ENCODE measurements around the gene BCL2L1. TPM values are rescaled to one million over a fixed set of nuclear protein-coding genes. Genes with fewer than 3 reads are reported as not detected.
"Not testable (repeated sequence)": the region's sequence is repeated elsewhere in the genome, so short reads cannot be mapped to it uniquely, and the experiment has no call there.

The BCL2L1 gene
- total RNA-seq, 6 experiments from 2014 or later: 111 to 122 (median 117) TPM

DNA sequence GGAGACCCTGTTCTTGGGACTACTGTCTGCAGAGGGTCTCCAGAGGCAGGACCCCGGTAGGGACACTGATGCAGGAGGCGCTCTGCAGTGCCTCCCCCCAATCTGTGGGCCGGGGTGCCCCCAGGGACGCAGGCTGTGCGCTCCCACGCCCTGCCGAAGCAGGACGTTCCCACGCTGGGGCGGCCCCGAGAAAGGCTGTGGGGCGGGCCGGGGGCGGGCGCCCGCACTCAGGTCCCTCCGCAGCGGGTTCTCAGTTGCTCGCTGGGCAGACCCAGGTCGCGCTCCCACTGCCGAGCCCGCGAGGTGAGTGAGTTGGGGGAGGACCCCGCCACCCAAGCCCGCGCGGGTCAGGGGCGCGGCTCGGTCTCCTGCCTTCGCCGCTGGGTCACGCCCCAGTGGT lies 85.0 kb downstream of the BCL2L1 start, which contains the start of gene COX4I2:
Gene COX4I2, plus strand, starts transcription at position 253 of the 400 bp plus-strand sequence. CDS start 1,106 bp downstream, outside the sequence.
- H3K36me3 Mint-ChIP-seq (ENCODE audit: low read depth): no peaks in the 10 kb centered on the region
- no peak within 1 kb of the TSS for H3K4me3 Mint-ChIP-seq
- peaks cover 20% of the 10 kb centered on the region for H3K27me3 Mint-ChIP-seq (ENCODE audit: insufficient read depth)
- H3K9me3 Mint-ChIP-seq: no peaks in the 10 kb centered on the region
- TF ChIP-seq, protein P1, sequence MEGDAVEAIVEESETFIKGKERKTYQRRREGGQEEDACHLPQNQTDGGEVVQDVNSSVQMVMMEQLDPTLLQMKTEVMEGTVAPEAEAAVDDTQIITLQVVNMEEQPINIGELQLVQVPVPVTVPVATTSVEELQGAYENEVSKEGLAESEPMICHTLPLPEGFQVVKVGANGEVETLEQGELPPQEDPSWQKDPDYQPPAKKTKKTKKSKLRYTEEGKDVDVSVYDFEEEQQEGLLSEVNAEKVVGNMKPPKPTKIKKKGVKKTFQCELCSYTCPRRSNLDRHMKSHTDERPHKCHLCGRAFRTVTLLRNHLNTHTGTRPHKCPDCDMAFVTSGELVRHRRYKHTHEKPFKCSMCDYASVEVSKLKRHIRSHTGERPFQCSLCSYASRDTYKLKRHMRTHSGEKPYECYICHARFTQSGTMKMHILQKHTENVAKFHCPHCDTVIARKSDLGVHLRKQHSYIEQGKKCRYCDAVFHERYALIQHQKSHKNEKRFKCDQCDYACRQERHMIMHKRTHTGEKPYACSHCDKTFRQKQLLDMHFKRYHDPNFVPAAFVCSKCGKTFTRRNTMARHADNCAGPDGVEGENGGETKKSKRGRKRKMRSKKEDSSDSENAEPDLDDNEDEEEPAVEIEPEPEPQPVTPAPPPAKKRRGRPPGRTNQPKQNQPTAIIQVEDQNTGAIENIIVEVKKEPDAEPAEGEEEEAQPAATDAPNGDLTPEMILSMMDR (IDR thresholded peaks at IDR 0.05): no peak
- no peaks in the 10 kb centered on the region for H3K4me1 Mint-ChIP-seq (ENCODE audit: low read depth)
- DNase-seq: no peak
- no peak within 1 kb of the TSS for H3K27ac Mint-ChIP-seq

DNA sequence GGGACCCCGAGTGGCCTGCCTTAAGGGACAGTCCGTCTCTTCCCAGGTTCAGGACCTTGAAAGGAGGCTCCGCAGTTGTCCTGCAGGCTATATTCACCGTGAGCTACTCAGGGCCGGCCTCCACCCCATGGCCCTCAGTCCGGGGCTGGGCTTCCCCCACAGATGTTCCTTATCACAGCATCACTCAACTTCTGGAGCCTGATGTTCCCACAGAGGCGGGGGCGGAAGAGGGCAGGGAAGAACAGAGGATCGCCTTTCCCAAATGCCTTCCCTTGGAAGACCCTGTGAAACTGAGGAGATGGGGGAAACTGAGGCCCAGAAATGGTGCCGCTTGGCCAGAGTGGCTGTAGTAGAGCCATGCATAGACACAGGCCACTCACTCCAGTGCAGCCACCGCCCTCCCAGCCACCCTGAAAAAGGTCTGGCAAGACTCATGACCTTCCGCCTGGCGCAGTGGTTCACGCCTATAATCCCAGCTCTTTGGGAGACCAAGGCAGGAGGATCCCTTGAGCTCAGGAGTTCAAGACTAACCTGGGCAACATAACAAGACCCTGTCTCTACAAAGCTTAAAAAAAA lies 89.2 kb downstream of the BCL2L1 start:
- TF ChIP-seq, protein P1 (IDR thresholded peaks at IDR 0.05): no peak
- Mint-ChIP-seq H3K27ac (no peak overlapping the region), H3K4me3 (no peak overlapping the region), H3K27me3 (ENCODE audit: insufficient read depth) (peaks cover 5% of the 10 kb centered on the region), H3K9me3 (no peaks in the 10 kb centered on the region), H3K36me3 (ENCODE audit: low read depth) (no peaks in the 10 kb centered on the region), H3K4me1 (ENCODE audit: low read depth) (no peaks in the 10 kb centered on the region)
- no peak for DNase-seq

DNA sequence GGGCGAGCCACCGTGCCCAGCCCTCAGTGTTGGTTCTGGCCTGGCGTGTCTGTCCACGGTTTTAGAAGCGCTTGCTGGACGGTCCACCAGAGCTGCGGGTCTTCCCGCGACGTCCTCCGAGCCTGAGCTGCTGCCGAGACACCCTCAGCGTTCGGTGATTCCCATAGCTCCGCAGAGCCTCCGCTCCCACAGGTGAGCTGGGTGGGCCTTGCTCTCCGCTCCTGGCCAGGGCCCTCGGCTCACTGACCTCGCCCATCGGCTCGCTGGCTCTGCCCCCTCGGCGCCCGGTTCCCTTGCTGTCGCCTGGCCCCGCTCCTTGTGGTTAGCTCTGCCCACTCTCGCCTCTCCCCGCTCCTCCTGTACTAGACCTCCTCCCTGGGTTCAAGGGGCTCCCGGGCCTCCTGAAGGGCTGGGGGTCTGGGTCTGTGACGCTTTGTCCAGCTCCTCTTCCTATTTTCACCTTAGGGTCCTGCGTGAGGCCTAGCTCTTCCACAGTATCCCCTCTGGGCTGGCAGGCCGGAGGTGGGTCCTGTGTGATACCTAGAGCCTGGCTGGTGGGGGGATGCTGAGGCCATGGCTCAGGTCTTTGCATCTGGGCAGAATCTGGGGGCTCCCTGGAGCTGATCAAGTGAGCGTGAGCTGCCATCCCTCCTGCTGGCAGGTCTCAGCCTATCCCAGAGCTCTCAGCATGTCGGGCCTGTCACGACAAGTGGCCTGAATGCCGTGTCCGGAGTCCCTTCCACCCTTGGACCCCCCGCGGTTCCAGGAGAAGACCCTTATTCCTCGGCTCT lies 89.9 kb downstream of the BCL2L1 start:
- peaks cover 5% of the 10 kb centered on the region for H3K27me3 Mint-ChIP-seq (ENCODE audit: insufficient read depth)
- TF ChIP-seq, protein P1 (IDR thresholded peaks at IDR 0.05): no peak
- no peak overlapping the region for H3K4me3 Mint-ChIP-seq
- no peaks in the 10 kb centered on the region for H3K9me3 Mint-ChIP-seq
- H3K4me1 Mint-ChIP-seq (ENCODE audit: low read depth): no peaks in the 10 kb centered on the region
- no peaks in the 10 kb centered on the region for H3K36me3 Mint-ChIP-seq (ENCODE audit: low read depth)
- no peak overlapping the region for H3K27ac Mint-ChIP-seq
- DNase-seq: no peak

DNA sequence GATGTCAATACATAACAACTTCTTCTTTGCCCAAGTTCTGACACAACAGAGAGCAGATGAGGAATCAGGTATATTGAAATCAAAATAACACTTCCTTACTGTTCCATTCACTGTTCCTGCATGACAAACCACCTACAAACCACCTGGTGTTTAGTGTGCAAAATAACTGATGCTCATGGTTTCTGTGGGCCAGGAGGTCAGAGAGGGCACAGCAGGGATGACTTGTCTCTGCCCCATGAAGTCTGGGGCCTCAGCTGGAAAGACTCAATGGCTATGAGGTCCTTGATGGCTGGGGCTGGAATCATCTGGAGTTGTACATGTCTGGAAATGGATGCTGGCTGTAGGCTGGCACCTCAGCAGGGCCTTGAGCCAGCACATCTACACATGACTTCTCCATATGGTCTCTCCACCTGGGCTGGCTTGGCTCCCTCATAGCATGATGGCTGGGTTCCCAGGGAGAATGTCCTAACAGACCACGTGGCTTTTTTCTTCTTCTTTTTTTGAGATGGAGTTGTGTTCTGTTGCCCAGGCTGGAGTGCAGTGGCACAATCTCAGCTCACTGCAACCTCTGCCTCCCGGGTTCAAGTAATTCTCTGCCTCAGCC lies 92.4 kb downstream of the BCL2L1 start:
- no peak for DNase-seq
- no peaks in the 10 kb centered on the region for H3K36me3 Mint-ChIP-seq (ENCODE audit: low read depth)
- H3K27me3 Mint-ChIP-seq (ENCODE audit: insufficient read depth): peaks cover 4% of the 10 kb centered on the region
- no peak overlapping the region for H3K4me3 Mint-ChIP-seq
- H3K4me1 Mint-ChIP-seq (ENCODE audit: low read depth): no peaks in the 10 kb centered on the region
- H3K27ac Mint-ChIP-seq: no peak overlapping the region
- H3K9me3 Mint-ChIP-seq: no peaks in the 10 kb centered on the region
- TF ChIP-seq, protein P1 (IDR thresholded peaks at IDR 0.05): no peak

DNA sequence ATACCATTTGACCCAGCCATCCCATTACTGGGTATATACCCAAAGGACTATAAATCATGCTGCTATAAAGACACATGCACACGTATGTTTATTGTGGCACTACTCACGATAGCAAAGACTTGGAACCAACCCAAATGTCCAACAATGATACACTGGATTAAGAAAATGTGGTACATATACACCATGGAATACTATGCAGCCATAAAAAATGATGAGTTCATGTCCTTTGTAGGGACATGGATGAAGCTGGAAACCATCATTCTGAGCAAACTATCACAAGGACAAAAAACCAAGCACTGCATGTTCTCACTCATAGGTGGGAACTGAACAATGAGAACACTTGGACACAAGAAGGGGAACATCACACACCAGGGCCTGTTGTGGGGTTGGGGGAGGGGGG lies 94.6 kb downstream of the BCL2L1 start:
- DNase-seq; H3K4me1 Mint-ChIP-seq (ENCODE audit: low read depth); H3K4me3 Mint-ChIP-seq; H3K36me3 Mint-ChIP-seq (ENCODE audit: low read depth); H3K27ac Mint-ChIP-seq; H3K27me3 Mint-ChIP-seq (ENCODE audit: insufficient read depth); H3K9me3 Mint-ChIP-seq: not testable (repeated sequence)

DNA sequence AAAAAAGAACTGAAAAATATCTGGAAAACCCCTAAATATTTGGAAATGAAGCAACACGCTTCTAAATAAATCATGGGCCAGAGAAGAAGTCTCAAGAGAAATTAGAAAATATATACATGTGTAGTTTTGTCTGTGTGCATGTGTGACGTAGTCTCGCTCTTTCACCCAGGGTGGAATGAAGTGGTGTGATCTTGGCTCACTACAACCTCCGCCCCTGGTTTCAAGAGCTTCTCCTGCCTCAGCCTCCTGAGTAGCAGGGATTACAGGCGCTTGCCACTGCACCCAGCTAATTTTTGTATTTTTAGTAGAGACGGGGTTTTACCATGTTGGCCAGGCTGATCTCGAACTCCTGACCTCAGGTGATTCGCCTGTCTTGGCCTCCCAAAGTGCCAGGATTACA lies 96.1 kb downstream of the BCL2L1 start:
- H3K4me3 Mint-ChIP-seq; H3K27ac Mint-ChIP-seq; H3K27me3 Mint-ChIP-seq (ENCODE audit: insufficient read depth); H3K4me1 Mint-ChIP-seq (ENCODE audit: low read depth); H3K36me3 Mint-ChIP-seq (ENCODE audit: low read depth); H3K9me3 Mint-ChIP-seq; DNase-seq: not testable (repeated sequence)

DNA sequence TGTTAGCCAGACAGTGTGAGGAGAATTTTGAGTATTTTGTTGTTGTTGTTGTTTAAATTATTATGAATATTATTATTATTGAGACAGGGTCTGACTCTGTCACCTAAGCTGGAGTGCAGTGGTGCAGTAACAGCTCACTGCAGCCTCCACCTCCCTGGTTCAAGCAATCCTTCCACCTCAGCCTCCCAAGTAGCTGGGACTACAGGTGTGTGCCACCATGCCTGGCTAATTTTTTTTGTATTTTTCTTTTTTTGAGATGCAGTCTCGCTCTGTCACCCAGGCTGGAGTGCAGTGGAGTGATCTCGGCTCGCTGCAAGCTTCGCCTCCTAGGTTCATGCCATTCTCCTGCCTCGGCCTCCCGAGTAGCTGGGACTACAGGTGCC lies 99.6 kb downstream of the BCL2L1 start:
- not testable (repeated sequence) for H3K27ac Mint-ChIP-seq; DNase-seq; H3K9me3 Mint-ChIP-seq; H3K4me3 Mint-ChIP-seq; H3K4me1 Mint-ChIP-seq (ENCODE audit: low read depth); H3K36me3 Mint-ChIP-seq (ENCODE audit: low read depth)
- peaks cover 13% of the 10 kb centered on the region for H3K27me3 Mint-ChIP-seq (ENCODE audit: insufficient read depth)

Measured in HFFc6 (cell line).